Hematopoietic multipotent progenitor cell (in vitro differentiated cells): Measurements from ENCODE around the gene PPDPF. TPM values are rescaled to one million over a fixed set of nuclear protein-coding genes. Genes with fewer than 3 reads are reported as not detected.
"Not testable (repeated sequence)": the region's sequence is repeated elsewhere in the genome, so short reads cannot be mapped to it uniquely, and the experiment has no call there.

Experiments used
- DNase-seq, 3 donors: peaks; one replicate each; pipeline ENCODE4 v3.0.0-alpha.2; 2011 to 2015; ENCODE audit warnings: low read depth in 2 of 3, low spot score in 2 of 3
- total RNA-seq: library from RNA; depleted of rRNA; stranded (reverse); fragments of >200 nt; gene quantifications from one replicate; pipeline ENCODE4 v1.2.3, GENCODE V29; 2012

The PPDPF gene
- total RNA-seq, 1 donor: 87.3 TPM

GRCh38 chr20:63546956-63547724, 26.6 kb downstream of the PPDPF start:
- DNase-seq: no peak

- DNase-seq: no peak
Observed at GRCh38 chr20:63547725-63548480, 27.3 kb downstream of the PPDPF start, which contains the start of gene SRMS. Gene SRMS, minus strand, starts transcription at chr20:63547749. Its CDS starts 286 bp downstream, at chr20:63547463.

- no peak for DNase-seq
Observed at GRCh38 chr20:63548542-63548941, 28.0 kb downstream of the PPDPF start.

- no peak for DNase-seq
Observed at GRCh38 chr20:63549019-63549418, 28.5 kb downstream of the PPDPF start.

- no peak for DNase-seq
Observed at GRCh38 chr20:63549679-63550282, 29.2 kb downstream of the PPDPF start.

GRCh38 chr20:63551068-63551467, 30.5 kb downstream of the PPDPF start:
- DNase-seq: no peak

GRCh38 chr20:63552481-63553249, 32.1 kb downstream of the PPDPF start:
- DNase-seq: peak; percentile 37 to 72 (median 65)

GRCh38 chr20:63553251-63553932, 32.8 kb downstream of the PPDPF start:
- DNase-seq: peak; percentile 82 to 90 (median 88)

GRCh38 chr20:63553933-63554290, 33.3 kb downstream of the PPDPF start, which contains the start of gene FNDC11:
Gene FNDC11, plus strand, starts transcription at chr20:63554159. Its CDS starts 1,505 bp downstream, at chr20:63555664.
- peak in 2 of 3 donors; percentile 75 to 78 for DNase-seq

GRCh38 chr20:63554361-63555278, 34.1 kb downstream of the PPDPF start:
- no peak for DNase-seq

- no peak for DNase-seq
Observed at GRCh38 chr20:63555661-63556381, 35.3 kb downstream of the PPDPF start.

- DNase-seq: no peak
Observed at GRCh38 chr20:63556873-63557478, 36.4 kb downstream of the PPDPF start.

GRCh38 chr20:63557481-63557891, 36.9 kb downstream of the PPDPF start:
- DNase-seq: no peak

- no peak for DNase-seq
Observed at GRCh38 chr20:63558804-63559484, 38.4 kb downstream of the PPDPF start.

GRCh38 chr20:63559485-63560332, 39.1 kb downstream of the PPDPF start:
- DNase-seq: not testable (repeated sequence)

- no peak for DNase-seq
Observed at GRCh38 chr20:63560333-63560805, 39.8 kb downstream of the PPDPF start.
